Measurements from ENCODE around the gene MYB. TPM values are rescaled to one million over a fixed set of nuclear protein-coding genes. Genes with fewer than 3 reads are reported as not detected.

The MYB gene
- total RNA-seq, 1 donor from 2014 or later, result 4.7 TPM

DNA sequence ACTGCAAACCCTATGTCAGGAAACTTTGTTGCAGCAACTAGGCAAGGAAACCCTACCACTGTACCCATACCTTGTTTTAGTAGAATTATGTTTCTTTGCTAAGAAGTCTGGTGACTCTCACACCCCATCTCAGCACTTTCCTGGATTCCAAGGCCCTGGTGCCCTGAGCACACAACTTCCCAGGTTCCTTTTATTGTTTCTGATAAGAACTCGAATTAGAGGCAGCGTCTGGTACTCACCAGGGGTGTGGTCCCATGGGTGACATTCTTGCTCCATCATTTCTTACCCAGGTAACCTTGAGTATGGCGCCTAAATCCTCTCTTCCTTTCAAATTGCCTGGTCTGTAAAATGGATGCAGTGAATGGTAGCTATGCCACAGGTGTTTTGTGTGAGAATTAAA, 34.1 kb downstream of the MYB start:
- Mint-ChIP-seq H3K9me3 (no peaks in the 10 kb centered on the region), H3K27ac (no peak overlapping the region), H3K36me3 (peaks cover 4% of the 10 kb centered on the region), H3K4me3 (no peak overlapping the region), H3K27me3 (peaks cover 6% of the 10 kb centered on the region), H3K4me1 (ENCODE audit: unreplicated experiment) (no peaks in the 10 kb centered on the region)
- DNase-seq (ENCODE audit: extremely low spot score, unreplicated experiment), result no peak
- TF ChIP-seq, protein P1, sequence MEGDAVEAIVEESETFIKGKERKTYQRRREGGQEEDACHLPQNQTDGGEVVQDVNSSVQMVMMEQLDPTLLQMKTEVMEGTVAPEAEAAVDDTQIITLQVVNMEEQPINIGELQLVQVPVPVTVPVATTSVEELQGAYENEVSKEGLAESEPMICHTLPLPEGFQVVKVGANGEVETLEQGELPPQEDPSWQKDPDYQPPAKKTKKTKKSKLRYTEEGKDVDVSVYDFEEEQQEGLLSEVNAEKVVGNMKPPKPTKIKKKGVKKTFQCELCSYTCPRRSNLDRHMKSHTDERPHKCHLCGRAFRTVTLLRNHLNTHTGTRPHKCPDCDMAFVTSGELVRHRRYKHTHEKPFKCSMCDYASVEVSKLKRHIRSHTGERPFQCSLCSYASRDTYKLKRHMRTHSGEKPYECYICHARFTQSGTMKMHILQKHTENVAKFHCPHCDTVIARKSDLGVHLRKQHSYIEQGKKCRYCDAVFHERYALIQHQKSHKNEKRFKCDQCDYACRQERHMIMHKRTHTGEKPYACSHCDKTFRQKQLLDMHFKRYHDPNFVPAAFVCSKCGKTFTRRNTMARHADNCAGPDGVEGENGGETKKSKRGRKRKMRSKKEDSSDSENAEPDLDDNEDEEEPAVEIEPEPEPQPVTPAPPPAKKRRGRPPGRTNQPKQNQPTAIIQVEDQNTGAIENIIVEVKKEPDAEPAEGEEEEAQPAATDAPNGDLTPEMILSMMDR (conservative IDR thresholded peaks at IDR 0.05), result no peak

DNA sequence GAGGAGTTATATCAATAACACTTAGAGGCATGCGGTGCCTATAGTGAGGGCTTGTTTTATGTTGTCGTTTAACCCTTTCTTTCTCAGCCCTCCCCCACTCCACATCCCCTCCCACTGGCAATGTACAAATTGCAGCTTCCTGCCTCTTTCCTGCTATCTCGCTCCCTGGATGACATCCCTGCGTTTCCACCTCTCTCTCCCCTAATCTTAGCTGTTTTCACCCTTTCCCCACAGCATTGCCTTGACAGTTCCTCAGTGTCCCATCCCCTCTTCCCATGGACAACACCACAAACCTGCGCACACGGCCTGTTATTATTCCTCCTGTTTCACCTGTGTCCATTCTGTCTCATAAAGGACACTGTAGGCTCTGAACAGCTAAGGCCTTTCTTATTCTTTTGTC, 34.5 kb downstream of the MYB start:
- Mint-ChIP-seq H3K9me3 (no peaks in the 10 kb centered on the region), H3K27me3 (peaks cover 6% of the 10 kb centered on the region), H3K4me1 (ENCODE audit: unreplicated experiment) (no peaks in the 10 kb centered on the region), H3K27ac (no peak overlapping the region), H3K36me3 (peaks cover 4% of the 10 kb centered on the region), H3K4me3 (no peak overlapping the region)
- DNase-seq (ENCODE audit: extremely low spot score, unreplicated experiment), result no peak
- TF ChIP-seq, protein P1 (conservative IDR thresholded peaks at IDR 0.05), result no peak

DNA sequence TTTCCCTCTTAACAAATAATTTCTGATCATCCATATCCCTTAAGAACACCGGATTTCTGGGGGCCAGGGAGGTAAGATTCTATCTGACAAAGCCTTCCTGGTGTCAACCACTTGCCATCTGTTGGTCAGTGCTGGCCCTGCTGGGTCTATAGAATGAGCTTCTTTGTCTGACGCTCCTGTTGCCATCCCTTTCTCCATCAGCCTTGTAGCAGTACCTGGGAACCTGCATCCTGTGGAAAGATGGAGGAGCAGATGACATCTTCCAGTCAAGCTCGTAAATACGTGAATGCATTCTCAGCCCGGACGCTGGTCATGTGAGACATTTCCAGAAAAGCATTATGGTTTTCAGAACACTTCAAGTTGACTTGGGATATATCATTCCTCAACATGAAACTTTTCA, 36.6 kb downstream of the MYB start:
- H3K27ac Mint-ChIP-seq, result no peak overlapping the region
- no peaks in the 10 kb centered on the region for H3K4me1 Mint-ChIP-seq (ENCODE audit: unreplicated experiment)
- no peak for DNase-seq (ENCODE audit: extremely low spot score, unreplicated experiment)
- H3K9me3 Mint-ChIP-seq, result no peaks in the 10 kb centered on the region
- H3K36me3 Mint-ChIP-seq, result peaks cover 4% of the 10 kb centered on the region
- H3K4me3 Mint-ChIP-seq, result no peak overlapping the region
- peaks cover 3% of the 10 kb centered on the region for H3K27me3 Mint-ChIP-seq
- TF ChIP-seq, protein P1 (conservative IDR thresholded peaks at IDR 0.05), result no peak

DNA sequence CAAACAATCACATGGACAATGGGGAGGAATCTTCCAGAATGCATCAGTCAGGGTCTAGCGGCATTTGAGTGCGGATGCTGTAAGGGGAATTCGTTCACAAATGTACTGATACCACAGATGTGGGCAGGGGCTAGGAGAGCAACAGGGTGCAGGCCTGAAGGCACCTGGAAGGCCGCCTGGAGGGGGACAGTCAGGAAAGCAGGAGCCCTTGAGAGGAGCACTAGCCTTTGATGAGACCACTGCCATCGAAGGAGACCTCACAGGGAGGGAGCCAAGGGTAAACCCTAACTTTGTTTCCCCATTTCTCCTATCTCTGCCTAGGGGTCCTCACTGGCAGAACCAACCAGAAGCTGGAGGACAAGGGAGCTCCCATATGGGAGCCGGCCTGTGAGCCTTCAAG, 38.2 kb downstream of the MYB start:
- Mint-ChIP-seq H3K9me3 (no peaks in the 10 kb centered on the region), H3K27me3 (peaks cover 7% of the 10 kb centered on the region), H3K4me3 (no peak overlapping the region), H3K36me3 (peaks cover 4% of the 10 kb centered on the region), H3K27ac (no peak overlapping the region), H3K4me1 (ENCODE audit: unreplicated experiment) (no peaks in the 10 kb centered on the region)
- TF ChIP-seq, protein P1 (conservative IDR thresholded peaks at IDR 0.05), result no peak
- DNase-seq (ENCODE audit: extremely low spot score, unreplicated experiment), result no peak

DNA sequence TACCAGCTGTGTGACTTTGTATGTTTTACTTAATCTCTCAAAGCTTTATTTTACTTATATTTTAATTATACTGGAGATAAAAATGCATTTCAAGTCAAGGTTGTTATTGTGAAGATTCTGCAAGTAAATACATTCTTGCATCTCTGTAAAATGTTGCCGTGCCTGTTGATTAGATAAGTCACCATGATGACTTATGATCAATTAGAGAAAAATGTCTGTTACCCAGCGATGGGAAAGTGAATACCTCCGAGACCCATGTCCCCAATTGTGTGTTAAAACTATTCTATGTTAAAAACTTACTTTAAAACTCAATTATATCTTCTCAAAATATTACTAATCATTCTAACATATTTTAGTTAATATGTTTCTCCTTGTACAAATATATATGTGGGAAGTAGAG, 39.9 kb downstream of the MYB start:
- Mint-ChIP-seq H3K4me1 (ENCODE audit: unreplicated experiment) (no peaks in the 10 kb centered on the region), H3K36me3 (peaks cover 4% of the 10 kb centered on the region), H3K27me3 (peaks cover 4% of the 10 kb centered on the region), H3K4me3 (no peak overlapping the region), H3K9me3 (no peaks in the 10 kb centered on the region), H3K27ac (no peak overlapping the region)
- no peak for DNase-seq (ENCODE audit: extremely low spot score, unreplicated experiment)
- TF ChIP-seq, protein P1 (conservative IDR thresholded peaks at IDR 0.05), result no peak

DNA sequence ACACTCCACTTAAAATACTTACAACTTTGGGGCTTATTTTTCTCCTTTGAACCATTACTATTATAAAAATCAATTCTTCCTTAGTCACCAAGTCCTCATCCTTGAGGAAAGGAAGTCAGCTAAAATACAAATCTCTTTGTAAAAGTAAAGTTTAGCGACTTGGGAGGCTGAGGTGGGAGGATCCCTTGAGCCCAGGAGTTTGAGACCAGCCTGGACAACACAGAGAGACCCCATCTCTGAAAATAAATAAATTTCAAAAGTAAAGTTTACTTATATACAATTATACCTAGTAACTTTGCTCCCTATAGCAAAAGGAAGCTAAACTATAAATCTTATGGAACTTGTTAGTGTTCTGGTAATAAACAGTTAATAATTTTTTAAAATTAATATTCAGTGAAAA, 40.4 kb downstream of the MYB start:
- peaks cover 4% of the 10 kb centered on the region for H3K27me3 Mint-ChIP-seq
- H3K4me3 Mint-ChIP-seq, result no peak overlapping the region
- H3K4me1 Mint-ChIP-seq (ENCODE audit: unreplicated experiment), result no peaks in the 10 kb centered on the region
- no peak for DNase-seq (ENCODE audit: extremely low spot score, unreplicated experiment)
- H3K36me3 Mint-ChIP-seq, result peaks cover 4% of the 10 kb centered on the region
- TF ChIP-seq, protein P1 (conservative IDR thresholded peaks at IDR 0.05), result no peak
- H3K27ac Mint-ChIP-seq, result no peak overlapping the region
- no peaks in the 10 kb centered on the region for H3K9me3 Mint-ChIP-seq

Measured in type B pancreatic cell (in vitro differentiated cells).